Measurements from ENCODE around the gene ZBED1.

GRCh38 chrX:2449135-2449886, 51.5 kb downstream of the ZBED1 start:
- TF ChIP-seq POLR2A (IDR thresholded peaks at IDR 0.05) (no peak), CTCF (IDR thresholded peaks at IDR 0.05) (no peak)

Measured in right lobe of liver (tissue), 4 donors.